ENCODE measurements around the gene CACNA1D.

Gene CACNA1D

DNA sequence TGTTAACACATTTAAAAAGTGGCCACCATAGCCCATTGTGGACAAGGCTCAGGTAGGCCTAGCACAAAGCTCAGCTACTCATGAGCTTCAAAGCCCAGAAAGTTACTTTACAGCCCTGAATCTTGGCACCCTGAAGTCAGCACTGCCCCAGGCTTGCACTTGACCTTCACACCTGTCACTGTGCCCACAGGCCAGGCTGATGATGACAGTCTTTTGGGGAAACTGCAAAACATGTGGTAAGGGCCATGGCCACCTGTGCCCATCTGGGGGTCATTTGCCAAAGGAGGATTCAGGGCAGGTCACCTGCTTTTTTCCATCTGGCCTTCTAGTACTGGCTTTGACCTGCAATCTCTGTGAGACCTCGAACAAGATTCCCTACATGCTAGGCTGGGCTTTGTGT lies 340.8 kb downstream of the CACNA1D start:
- TF ChIP-seq, protein P1, sequence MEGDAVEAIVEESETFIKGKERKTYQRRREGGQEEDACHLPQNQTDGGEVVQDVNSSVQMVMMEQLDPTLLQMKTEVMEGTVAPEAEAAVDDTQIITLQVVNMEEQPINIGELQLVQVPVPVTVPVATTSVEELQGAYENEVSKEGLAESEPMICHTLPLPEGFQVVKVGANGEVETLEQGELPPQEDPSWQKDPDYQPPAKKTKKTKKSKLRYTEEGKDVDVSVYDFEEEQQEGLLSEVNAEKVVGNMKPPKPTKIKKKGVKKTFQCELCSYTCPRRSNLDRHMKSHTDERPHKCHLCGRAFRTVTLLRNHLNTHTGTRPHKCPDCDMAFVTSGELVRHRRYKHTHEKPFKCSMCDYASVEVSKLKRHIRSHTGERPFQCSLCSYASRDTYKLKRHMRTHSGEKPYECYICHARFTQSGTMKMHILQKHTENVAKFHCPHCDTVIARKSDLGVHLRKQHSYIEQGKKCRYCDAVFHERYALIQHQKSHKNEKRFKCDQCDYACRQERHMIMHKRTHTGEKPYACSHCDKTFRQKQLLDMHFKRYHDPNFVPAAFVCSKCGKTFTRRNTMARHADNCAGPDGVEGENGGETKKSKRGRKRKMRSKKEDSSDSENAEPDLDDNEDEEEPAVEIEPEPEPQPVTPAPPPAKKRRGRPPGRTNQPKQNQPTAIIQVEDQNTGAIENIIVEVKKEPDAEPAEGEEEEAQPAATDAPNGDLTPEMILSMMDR (IDR thresholded peaks at IDR 0.05), result no peak
- no peak for TF ChIP-seq ZFX (IDR thresholded peaks at IDR 0.05; ENCODE audit: borderline replicate concordance)
- H3K27ac ChIP-seq, result no peak overlapping the region

DNA sequence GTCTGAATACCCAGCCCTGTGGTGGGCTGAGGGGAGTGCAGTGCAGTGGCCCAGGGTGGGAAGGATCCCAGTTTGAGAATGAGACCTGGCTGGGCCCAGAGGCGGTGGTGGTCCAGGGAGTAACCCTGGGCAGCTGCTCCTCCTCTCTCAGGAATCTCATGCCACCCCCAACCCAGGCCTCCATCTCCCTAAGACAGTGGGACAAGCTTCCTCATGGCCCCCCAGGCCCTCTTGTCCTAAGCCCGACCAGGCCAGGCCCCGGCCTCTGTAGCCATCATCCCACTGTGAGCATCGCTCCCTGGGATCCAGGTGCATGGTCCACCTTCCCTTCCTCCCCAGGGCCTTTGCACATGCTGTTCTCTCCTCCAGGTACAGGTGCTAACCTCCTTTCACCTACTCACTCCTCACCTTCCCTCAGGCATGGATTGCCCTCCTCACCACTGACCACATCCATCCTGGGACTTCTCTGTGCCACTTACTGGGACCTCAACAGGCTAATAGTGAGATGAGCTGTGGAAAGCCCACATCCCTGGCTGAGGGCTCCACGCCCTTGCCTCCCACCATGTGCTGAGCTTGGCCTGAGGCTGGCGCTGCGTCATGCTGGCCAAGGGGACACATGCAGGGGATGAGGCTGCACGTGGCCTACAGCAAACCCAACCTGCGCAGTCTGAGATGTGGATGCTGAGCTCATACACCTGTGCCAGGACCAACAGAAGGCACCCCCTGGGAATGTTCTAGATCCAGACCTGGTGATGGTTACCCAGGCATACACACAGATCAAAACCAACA lies 341.9 kb downstream of the CACNA1D start:
- H3K27ac ChIP-seq, result no peak overlapping the region
- TF ChIP-seq, protein P1 (IDR thresholded peaks at IDR 0.05), result no peak
- TF ChIP-seq ZFX (IDR thresholded peaks at IDR 0.05; ENCODE audit: borderline replicate concordance), result no peak

DNA sequence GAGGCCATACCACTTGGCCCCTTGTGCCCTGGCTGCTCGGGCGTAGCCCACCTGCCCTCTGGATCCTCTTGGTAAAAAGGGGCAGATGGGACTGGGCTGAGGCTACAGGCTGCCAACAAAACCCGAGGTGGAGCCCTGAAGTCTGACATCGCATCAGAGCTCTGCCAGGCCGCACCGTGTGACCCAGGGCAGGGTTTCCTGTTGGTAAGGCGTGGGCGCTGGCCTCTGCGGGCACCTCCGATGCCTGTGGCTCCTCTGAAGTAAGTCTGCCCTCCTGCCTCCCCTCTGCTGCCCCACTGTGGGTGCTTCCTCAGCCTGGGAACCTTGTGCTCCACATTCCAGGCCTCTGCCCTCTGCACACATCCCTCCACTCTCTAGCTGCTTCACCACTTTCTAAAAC lies 342.9 kb downstream of the CACNA1D start:
- no peak overlapping the region for H3K27ac ChIP-seq

DNA sequence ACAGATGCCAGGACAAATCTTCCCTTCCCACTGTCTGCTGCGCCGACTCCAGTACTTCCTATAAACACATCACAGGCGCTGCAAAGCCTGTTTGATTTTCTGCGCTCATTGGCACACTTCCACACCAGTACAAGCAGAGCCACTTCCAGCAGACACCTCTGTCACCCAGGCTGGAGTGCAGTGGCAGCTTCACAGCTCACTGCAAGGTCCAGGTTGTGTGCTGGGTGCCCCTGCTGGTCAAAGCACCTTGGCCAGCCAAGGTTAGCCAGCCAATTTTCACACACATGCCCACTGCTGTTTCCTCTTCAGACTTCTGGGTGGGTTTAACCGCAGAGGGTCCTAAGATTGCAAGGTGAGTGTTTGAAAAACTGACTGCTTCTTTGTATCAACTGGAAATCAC lies 346.9 kb downstream of the CACNA1D start:
- TF ChIP-seq, protein P1 (IDR thresholded peaks at IDR 0.05), result peak; percentile 49
- no peak for TF ChIP-seq ZFX (IDR thresholded peaks at IDR 0.05; ENCODE audit: borderline replicate concordance)
- peak overlapping the region; percentile 89 for H3K27ac ChIP-seq

More for the DNA sequence above, 342.9 kb downstream of the CACNA1D start:
- TF ChIP-seq, protein P1 (IDR thresholded peaks at IDR 0.05), result no peak

DNA sequence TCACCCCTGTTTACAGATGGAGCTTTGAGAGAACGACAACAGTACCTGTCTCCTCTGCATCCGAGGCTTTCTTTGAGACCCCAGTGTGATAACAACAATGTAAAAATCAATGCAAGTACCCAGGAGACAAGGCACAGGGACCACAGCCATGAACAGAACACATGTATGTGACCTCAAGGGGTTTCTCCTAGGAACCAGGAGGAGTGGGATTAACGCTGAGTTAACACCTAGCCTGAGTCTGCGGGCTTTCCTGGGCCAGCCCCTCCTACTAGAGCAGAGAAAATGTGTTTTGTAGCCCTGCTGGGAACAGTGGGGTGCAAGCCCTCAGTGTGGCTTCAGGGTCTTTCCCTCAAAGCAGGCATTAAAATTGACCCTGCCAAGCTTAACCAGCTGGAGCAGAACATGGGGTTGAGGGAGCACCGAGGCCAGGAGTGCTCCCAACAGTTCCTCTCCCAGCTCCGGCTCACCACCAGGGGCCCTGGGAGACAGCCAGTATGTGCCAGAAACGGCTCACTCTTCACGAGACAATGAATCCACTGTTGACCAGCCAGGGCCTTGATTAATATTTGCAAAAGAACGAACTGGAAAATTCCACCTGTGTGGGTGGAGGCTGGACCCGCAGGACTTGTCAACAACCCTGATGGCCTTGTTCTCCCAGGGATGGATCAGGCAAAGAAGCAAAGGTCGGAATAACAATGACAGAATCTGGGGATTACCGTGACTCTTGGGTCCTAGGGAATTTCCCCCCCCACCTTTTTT lies 348.2 kb downstream of the CACNA1D start:
- TF ChIP-seq ZFX (IDR thresholded peaks at IDR 0.05; ENCODE audit: borderline replicate concordance), result no peak
- TF ChIP-seq, protein P1 (IDR thresholded peaks at IDR 0.05), result peak; percentile 59

DNA sequence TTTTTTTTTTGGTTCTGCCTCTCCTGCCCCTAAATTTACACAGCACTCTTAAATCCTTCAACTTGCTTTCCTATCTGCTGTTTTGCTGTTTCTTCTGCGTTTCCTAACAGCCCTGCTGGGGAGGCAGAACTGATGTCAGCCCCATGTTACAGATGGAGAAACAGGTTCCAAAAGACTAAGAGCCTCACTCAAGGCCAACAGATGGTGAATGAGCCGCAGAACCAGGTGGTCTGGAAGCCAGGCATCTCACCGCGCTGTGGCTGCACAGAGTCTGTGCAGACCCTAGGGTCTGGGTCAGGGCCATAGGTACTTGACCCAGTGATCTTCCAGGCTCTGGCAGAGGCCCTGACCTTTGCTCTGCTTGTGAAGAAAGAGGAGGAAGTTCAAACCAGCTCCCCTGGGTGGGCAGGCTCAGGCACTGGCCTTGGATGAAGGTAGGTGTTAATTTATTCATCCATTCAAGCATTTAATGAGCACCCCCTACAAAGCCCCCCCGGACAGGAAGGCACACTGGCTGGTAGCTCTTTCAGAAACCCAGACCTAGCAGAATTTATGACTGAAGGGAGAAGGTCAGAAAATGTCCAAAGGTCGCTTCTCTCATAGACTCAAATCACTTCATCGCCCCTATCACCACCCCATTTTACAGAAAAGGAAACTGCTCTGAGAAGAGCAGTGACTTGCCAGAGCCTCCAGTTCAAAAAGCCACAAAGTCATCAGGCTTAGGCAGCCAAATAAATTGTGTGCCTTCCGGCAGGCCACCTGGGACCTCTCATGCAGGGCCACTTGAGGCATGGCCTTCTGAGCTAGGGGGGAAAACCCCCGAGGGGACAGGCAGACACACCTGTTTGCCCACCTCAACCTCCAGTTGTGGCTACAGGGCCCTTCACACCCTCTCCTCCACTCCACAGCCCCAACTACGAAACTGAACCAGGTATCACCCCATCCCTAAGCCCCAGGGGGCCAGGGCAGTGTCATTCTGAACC lies 349.1 kb downstream of the CACNA1D start:
- TF ChIP-seq, protein P1 (IDR thresholded peaks at IDR 0.05), result no peak
- no peak for TF ChIP-seq ZFX (IDR thresholded peaks at IDR 0.05; ENCODE audit: borderline replicate concordance)
- peak overlapping the region; percentile 89 for H3K27ac ChIP-seq

More for the DNA sequence above, 348.2 kb downstream of the CACNA1D start:
- peak overlapping the region; percentile 89 for H3K27ac ChIP-seq
